Kidney capillary endothelial cell (primary cell): Measurements from ENCODE around the gene GDI1.
A peak's percentile ranks its signal among the peaks of the same experiment; 100 is the strongest.

ENCODE experiments used
- DNase-seq: peaks from one replicate; pipeline ENCODE4 v3.0.0-alpha.2; 2018; ENCODE audit warnings: low spot score

Gene GDI1

DNA sequence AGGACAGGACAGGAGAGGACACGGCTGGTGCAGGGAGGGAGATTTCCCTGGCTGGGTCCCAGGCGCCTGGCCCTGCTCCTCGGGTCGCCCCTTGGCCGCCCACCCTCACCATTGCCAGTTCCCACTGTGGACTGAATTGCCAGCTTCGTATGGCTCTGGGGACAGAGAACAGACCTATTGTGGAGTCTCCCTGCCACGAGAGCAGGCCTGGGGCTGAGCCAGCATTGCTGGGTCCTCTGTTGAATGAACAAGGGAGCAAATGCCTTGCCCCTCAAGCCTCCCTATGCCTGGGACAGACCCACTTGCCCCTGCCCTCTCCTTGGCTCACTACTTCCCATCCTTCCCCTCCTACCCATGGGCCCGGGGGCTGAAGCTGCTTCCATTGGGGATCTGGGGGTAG is 25.4 kb downstream of the GDI1 start:
- no peak for DNase-seq

DNA sequence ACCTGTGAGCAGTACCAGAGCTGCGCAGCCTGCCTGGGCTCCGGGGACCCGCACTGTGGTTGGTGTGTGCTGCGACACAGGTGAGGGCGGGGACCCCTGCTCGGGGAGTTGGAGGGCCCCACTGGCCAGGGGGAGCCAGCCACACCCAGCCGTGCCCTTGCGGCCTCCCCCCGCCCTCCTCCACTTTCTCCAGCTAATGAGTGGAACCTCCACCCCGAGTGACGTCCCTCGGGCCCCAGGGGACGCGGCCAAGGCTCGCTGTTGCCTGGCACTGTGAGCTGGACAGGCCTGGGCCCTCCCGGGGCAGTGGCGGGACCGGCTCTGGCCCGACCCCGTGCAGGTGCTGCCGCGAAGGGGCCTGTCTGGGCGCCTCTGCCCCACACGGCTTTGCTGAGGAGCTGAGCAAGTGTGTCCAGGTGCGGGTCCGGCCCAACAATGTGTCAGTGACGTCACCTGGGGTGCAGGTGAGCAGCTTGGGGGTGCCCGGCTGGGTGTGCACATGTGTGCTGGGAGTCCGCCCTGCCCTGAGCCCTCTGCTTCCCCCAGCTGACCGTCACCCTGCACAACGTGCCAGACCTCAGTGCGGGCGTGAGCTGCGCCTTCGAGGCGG is 26.8 kb downstream of the GDI1 start:
- DNase-seq = no peak

DNA sequence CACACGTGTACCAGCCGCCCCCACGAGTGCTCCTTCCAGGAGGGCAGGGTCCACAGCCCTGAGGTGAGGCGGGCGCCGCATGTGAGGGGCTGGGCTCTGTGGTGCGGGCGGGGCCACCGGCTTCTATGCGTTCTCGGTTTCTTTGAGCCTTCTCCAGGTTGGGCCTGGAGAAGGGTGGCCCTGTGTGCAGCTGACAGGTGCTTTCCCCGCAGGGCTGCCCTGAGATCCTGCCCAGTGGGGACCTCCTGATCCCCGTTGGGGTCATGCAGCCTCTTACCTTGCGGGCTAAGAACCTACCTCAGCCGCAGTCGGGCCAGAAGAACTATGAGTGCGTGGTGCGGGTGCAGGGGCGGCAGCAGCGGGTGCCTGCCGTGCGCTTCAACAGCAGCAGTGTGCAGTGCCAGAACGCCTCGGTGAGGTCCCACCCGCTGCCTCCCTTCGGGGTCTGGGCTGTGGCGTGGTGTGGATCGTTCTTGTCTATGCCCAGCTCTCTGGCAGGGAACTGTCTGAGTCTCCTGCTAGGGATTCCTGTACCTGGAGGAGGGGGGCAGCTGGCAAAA is 27.9 kb downstream of the GDI1 start:
- DNase-seq = no peak

DNA sequence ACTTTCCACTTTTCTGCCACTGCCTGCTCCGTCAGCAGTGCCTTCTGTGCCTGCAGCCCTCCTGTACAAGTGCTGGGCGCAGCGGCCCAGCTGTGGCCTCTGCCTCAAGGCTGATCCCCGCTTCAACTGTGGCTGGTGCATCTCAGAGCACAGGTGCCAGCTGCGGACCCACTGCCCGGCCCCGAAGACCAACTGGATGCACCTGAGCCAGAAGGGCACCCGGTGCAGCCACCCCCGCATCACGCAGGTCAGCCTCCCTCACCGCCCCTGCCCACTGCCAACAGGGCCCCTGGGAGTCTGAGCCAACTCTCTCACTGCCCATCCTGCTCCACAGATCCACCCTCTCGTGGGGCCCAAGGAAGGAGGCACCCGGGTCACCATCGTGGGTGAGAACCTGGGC is 28.6 kb downstream of the GDI1 start:
- no peak for DNase-seq

DNA sequence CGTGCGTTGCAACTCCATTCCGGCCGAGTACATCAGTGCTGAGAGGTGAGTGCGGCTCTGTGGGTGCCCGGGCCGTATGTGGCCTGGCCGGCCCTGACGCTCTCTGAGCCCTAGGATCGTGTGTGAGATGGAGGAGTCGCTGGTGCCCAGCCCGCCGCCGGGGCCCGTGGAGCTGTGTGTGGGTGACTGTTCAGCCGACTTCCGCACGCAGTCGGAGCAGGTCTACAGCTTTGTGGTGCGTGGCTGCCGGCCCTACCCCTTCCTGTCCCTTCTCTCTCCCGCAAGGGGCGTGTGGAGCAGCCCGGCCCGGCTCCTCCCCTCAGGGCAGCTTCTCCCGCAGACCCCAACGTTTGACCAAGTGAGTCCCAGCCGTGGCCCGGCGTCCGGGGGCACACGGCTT is 29.1 kb downstream of the GDI1 start:
- no peak for DNase-seq

DNA sequence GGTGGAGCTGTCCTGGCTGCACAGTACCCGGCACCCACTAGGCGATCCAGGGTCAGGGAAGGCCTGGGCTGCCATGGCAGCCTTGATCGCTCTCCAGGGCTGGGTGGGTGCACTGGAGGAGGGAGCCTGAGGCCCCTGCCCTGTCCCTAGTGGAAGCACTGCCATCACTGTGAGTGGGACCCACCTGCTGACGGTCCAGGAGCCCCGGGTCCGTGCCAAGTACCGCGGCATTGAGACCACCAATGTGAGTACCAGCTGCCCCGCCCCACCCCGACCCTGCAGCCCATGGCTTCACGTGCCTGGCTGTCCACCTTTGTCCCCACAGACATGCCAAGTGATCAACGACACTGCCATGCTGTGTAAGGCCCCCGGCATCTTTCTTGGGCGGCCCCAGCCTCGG is 30.0 kb downstream of the GDI1 start:
- DNase-seq = no peak

DNA sequence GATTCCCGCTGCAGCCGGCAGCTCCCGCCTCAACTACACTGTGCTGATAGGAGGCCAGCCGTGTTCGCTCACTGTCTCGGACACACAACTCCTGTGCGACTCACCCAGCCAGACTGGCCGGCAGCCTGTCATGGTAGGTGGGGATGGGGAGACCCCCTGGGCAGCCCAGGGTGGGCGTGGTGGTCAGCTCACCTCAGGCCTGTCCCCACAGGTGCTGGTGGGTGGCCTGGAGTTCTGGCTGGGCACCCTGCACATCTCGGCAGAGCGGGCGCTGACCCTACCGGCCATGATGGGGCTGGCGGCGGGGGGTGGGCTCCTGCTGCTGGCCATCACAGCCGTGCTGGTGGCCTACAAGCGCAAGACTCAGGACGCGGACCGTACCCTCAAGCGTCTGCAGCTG is 30.6 kb downstream of the GDI1 start:
- DNase-seq = no peak

DNA sequence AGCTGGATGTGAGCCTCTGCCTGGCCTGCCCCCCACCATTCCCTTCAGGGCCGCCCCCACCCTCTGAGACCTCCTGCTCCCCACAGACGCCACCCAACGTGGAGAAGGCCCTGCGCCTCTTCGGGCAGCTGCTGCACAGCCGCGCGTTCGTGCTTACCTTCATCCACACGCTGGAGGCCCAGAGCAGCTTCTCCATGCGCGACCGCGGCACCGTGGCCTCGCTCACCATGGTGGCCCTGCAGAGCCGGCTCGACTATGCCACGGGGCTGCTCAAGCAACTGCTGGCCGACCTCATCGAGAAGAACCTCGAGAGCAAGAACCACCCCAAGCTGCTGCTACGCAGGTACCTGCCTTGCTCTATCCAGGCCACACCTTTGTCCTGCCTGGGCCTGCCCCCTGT is 31.3 kb downstream of the GDI1 start:
- no peak for DNase-seq

DNA sequence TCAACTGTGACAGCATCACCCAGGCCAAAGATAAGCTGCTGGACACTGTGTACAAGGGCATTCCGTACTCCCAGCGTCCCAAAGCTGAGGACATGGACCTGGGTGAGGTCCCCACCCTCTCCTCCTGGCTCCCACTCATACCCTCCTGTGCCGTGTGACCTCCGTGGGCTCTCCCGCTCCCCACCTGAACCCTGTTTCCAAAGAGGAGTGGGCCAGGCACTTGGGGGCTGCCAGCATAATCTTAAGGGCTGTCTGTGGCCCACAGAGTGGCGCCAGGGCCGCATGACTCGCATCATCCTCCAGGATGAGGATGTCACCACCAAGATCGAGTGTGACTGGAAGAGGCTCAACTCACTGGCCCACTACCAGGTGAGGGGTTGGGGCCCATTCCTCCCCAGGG is 32.2 kb downstream of the GDI1 start:
- no peak for DNase-seq

DNA sequence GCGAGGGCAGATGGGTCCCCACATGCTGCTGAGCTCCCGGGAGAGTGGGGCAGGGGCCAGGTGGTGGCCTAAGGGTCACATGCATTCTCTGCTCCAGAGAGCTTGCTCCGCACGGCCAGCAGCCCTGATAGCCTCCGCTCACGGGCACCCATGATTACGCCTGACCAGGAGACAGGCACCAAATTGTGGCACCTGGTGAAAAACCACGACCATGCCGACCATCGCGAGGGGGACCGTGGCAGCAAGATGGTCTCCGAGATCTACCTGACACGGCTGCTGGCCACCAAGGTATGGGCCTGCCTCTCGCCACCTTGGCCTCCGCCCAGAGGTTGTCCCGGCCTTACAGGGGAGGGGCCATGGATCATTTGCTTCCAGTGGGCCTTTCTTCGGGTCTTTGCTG is 32.9 kb downstream of the GDI1 start:
- DNase-seq = no peak

DNA sequence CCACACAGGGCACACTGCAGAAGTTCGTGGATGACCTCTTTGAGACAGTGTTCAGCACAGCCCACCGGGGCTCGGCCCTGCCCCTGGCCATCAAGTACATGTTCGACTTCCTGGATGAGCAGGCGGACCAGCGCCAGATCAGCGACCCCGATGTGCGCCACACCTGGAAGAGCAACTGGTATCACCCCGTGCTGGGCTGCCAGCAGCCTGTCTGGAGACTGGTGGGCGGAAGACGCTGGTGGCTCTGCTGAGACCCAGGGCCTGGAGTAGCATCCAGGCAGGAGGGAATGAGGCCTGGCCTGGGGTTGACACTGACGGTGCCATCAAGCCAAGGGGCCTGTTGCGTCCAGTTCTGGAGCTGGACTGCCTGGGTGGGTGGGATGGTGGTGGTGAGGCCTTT is 33.5 kb downstream of the GDI1 start:
- no peak for DNase-seq

DNA sequence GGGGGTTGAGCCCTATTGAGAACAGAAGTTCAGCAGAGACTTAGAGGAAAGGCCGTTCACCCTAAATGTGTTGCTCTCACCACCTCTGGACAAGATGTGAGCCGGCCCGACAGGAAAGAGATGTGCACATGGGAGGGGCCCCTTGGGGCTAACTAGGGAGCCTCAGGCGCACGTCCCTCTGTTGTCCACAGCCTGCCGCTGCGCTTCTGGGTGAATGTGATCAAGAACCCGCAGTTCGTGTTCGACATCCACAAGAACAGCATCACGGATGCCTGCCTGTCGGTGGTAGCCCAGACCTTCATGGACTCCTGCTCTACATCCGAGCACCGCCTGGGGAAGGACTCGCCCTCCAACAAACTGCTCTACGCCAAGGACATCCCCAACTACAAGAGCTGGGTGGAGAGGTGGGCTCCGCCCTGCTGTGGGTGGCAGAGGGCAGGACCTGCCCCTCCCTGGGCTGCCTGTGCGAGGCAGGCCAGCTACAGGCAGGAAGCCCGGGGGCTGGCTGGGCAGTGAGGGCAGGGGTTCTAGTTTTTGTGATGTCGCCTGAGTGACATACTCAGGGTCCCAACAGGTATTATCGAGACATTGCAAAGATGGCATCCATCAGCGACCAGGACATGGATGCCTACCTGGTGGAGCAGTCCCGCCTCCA is 34.1 kb downstream of the GDI1 start:
- no peak for DNase-seq

DNA sequence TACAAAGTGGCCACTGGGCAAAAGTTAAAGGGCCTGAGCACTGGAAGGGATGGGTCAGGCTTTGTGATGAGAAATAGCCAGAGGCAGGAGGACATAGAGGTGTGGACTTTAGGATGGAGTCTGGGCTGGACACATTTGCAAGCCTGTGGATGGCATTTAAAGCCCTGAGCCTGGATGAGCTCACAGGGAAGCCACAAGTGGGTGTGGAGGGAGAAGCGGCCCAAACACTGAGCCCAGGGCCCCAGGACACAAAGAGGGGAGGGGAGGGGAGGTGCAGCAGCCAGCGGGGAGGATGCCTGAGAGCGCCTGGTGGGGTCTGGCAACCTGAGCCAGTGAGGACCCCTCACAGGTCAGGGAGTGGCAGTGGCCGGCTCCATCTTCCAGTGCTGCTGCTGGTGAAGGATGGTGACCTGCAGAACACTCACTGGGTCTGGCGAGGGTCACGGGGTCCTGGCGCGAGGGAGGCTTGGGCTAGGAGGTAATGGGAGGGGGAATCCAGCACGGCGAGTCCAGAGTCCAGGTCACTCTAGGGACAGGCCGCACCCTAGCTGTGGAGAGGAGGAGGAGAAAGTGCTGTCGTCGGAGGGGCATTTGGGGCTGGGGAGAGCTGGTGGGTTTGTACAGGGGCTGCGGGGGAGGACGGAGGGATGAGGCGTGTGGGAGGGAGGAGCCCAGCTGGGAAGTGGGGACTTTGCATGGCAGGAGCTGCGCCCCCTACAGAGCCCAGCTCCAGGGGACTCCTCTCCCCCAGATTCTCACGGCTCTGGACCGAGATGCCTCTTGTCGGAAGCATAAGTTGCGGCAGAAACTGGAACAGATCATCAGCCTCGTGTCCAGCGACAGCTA is 35.1 kb downstream of the GDI1 start:
- DNase-seq = no peak

DNA sequence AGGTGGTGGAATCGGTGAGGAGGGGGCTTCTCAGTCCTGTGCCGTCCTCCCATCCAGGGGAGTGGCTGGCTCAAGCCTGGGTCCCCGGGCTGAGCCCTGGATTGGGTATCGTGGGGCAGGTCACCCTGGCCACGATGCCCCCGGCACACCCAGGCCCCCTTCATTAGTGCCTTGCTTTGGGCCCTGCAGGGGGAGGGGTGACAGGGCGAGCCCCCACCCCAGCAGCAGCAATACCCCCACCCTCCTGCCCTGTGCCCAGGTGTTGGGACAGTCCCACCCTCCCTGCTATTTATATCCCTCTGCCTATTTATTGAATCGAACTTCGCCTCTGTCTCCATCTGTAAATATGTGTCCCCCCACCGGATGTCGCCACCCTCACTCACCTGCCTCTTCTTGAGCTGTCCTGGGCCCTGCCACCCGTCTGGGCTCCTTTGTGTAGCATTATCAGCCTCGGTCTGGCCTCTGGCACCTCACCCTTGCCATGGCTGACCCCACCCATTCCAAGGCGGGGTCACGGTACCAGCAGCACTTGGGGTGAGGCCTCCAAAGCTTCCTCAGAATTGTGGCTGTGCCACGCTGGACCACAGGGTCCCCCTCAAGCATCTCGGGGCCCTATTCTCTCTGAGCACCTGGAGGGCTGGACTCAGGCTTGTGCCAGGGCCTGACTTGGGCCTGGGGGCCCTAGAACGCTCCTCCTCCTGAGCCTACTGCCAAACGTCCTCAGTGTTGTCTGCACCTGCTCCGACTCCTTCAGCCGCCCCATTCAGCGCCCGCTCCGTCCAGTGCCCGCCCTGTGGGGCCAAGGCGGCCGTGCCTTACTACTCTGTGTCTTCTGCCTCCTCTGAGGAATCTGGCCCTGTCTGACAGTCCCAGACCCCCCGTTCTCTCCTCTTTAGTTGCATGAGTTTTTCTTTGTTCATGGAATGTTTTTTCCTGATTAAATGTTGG is 36.0 kb downstream of the GDI1 start:
- DNase-seq = no peak

DNA sequence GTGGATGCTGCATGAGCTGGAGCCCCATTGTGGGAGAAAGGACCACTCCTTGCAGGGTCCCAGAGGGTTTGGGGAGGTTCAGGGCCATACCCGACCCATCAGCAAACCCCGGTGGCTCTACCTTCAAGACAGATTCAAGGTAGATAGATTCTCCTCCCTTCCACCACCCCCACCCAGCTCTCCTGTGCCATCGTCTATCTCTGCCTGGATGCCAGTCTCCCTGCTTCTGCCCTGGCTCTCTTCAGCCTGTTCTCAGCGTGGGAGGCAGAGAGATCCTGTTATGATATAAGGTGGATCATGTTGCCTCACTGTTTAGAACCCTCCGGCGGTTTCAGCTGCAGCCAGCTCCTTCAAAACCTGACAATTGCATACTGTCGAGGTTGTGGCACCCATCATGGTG is 36.7 kb downstream of the GDI1 start:
- no peak for DNase-seq

DNA sequence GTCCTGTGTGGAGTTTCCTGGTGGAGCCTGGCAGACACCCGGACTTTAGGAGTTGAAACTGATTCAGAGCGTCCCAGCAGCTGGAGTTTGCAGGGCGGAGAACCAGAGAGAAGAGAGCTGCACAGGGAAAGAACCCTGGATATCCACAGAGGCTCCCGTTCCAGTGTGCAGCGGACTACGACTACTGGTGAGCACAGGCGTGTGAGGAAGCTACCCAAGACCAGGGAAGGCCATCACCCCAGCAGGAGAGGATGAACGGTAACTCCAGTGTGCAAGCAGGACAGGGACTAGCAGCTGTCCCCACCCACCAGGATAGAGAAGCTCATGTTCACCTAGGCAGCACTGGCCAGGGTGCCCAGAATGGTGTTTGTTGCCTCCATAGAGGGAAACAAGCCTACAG is 39.9 kb downstream of the GDI1 start:
- DNase-seq = no peak

DNA sequence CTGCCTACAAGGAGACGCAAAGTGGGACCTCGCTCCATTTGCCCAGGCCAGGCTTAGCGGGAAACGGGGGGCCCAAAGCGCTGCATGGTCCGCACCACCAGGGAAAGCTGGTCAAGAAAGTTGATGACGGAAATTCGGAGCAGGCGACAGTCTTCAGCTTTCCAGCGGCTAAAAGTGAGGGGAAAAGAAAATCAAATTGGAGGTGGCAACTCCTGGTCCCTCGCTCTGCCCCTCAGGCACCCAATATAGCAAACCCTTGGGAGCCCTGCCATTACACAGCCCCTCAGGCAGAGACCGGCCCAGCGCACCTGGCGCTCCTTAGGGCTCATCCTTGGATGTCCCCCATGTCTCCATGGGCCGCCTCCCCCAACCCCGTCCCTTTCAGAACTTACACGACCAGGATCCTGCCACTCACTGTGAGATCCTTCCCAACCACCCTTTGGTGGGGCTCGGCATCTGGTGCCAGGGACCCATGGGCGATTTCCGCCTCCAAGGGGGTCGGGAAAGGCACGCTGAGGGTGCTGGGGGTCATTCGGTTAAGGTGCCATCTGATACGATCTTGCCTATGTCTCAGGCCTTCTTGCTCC is 41.0 kb downstream of the GDI1 start:
- no peak for DNase-seq

DNA sequence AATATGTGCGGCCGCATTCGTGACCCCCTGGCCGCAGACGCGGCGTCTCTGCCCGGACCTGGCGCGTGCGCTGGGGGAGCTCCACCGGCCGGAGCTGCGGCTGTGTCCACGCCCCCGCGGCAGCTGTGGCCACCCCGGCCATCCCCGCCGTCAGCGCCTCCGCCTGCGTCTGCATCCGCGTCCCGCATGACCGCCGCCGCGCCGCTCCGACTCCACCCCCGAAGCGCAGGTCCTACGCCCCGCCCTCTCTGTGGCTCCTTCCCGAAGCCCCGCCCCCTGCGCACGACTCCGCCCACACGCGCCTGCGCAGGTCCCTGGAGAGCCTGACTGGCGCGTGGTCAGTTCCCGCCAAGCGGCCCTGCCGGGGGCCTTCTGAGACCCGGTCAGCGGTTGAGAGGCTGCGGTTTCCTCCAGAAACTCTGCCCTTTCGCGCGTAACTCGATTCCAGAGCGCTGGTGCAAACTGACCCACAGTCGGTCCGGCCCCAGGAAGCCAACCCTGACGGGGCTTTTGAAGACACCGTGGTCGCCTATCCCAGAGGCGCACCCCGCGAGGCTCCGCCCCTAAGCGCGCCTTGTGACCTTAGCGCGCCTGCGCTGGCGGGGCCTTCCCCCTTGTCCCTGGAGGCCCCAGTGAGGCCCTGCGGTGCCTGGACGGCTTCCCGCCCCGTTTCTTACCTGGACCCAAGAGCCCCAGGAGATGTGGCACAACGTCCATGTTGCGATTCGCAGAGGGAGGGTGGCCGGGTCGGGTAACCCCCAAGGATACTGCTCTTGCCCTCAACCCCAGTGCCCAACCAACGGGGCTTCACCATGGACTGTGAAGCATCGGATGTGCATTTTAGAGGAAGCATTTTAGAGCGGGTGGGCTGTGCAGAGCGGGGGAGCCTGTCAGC is 42.0 kb downstream of the GDI1 start, which contains the start of gene LAGE3:
LAGE3 (minus strand) TSS at position 554 of the 895 bp plus-strand sequence; CDS start at position 188, 366 bp downstream.
- DNase-seq = peak; percentile 71

DNA sequence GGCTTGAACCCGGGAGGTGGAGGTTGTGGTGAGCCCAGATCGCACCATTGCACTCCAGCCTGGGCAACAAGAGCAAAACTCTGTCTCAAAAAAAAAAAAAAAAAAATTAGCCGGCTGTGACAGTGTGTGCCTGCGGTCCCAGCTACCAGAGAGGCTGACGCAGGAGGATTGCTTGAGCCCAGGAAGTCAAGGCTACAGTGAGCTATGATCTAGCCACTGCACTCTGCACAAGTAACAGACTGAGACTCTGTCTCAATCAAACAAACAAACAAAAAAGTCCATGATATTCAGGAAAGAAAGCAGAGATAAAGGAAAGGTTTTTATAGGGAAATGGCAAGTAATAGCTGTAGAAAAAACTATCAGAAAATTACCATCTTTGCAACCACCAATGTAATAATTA is 44.2 kb downstream of the GDI1 start:
- no peak for DNase-seq

DNA sequence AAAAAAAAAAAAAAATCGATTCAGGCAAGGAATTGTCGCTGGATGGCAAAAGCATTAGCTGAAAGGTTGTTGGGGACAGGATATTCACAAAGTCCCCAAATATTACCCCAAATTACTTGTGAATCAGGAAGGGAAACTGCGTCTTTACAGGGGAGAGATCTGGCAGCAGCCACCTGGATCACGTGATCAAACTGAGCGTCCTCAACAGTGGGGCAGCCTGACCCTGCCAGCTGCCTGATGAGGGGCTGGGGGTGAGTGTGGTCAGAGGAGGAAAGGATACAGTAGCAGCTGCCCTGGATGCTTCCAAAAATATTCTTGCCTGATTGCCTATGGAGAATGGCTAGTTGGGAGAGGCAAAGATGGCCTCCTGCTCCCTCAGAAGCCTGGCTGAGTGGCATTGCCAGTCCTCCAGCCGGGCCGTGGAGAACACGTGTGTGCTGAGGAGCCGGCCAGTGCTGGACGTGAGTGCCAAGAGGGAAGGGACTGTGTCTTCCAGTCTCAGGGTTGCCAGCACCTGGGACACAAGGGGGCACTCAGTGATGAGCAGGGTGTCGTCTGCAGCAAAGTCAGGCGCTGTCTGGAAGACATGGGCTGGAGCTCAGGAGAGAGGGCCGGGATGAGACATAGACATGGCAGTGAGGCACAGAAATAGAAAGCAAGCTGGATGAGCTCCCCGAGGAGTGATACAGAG is 45.1 kb downstream of the GDI1 start:
- DNase-seq = no peak
